ENCODE data around the gene NEK5. TPM values are rescaled to one million over a fixed set of nuclear protein-coding genes. Genes with fewer than 3 reads are reported as not detected.
A peak's percentile ranks its signal among the peaks of the same experiment; 100 is the strongest.

NEK5 gene
- total RNA-seq, 3 donors from 2014 or later, result 0.08 TPM; not detected in 2

DNA sequence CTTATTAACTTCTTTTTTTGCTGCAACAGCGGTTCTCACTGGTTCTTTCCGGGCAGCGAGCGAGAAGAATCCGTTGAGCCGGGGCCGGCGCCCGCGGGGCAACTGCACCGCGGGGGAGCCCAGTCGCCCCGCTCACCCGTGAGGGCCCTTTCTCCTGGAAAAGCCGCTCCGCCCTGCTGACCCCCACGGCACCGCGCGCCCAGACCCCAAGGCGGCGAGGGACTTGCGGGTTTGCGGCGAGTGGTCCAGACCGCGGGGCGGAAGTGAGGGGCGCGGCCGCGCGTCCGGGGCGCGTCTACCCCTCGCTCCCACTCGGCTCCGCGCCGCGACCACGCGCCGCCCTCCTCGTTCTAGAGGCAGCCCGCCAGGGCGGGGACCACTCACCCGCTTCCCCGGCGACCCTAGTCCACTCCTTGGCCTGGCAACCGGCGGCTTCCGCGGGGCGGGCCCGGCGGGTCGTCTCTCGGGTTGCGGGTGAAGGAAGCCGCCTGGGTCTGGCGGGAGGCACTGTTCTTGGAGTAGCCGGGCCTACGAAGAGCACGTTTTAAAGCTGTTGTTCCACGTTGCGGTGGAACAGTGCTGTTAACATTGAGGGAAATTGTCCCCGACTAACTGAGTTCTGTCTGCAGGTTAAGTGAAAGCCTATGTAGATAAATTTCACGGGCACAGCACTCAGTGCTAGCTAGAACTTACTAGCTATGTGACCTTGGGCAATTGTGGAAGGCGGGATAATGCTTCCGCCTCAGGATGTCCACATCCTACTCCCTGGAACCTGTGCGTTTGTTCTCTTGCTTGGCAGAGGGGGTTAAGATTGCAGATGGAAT lies 30.5 kb upstream of the NEK5 start, which contains the start of gene NEK3:
TSS of gene NEK3 (minus strand) at position 439 of the 824 bp plus-strand sequence. CDS start 3,406 bp downstream, outside the sequence.
- Mint-ChIP-seq H3K27me3 (ENCODE audit: low read depth) (no peaks in the 10 kb centered on the region), H3K9me3 (no peaks in the 10 kb centered on the region), H3K4me3 (peak within 1 kb of the TSS; percentile 88), H3K36me3 (ENCODE audit: insufficient read depth) (no peaks in the 10 kb centered on the region), H3K4me1 (ENCODE audit: low read depth) (peaks cover 35% of the 10 kb centered on the region)
- peak; percentile 87 to 90 for ATAC-seq
- DNase-seq, result peak; percentile 36

DNA sequence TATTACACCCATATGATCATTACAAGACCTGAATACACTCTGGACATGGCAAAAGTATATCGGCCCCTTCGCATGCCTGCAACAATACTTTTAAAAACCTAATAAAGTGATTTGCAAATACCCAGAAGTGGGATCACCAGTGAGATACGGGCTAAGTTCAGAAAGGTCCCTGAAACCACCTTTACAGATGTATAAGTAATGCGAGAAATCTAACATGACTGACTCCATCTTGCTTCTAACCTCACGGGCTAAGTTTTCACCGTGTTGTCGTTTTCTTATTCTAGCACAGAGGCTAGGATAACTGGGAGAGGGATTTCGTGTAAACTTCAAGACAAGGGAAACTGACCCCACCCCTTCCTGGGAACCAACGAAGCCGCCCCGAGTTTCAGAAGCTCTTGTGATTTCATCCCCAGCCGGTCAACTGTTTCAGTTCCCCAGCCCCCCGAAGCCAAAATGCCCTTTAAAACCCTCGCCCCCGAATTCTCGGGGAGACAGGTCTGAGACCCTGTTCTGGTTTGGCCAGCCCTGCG lies 29.8 kb upstream of the NEK5 start:
- Mint-ChIP-seq H3K27me3 (ENCODE audit: low read depth) (no peaks in the 10 kb centered on the region), H3K9me3 (no peaks in the 10 kb centered on the region), H3K4me3 (peak overlapping the region; percentile 88), H3K4me1 (ENCODE audit: low read depth) (peaks cover 35% of the 10 kb centered on the region), H3K36me3 (ENCODE audit: insufficient read depth) (no peaks in the 10 kb centered on the region)
- ATAC-seq (peak in 1 of 2 donors; percentile 12), DNase-seq (no peak)

DNA sequence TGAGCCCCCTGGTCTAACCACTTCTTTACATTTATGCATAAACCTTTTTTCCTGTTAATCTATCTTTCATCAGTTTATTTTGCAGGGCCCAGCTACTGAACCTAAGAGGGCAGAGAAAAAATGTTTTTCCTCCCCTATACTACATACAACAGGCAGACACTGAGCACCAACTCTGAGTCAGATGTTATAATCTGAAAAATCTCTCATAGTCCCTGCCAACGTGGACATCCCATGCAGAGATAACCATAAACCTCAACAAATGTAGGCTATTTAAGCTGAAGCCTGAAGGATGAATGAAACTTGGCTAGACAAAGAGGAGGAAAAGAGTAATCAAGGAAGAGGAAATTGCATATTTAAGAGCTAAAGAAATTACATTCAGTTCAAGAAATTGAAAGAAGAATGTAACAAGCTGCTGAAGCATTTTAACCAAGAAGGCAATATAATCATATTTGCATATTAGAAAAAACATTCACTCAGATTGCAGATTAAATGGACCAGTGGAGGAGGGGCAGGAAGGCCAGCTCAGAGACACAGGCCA lies 27.9 kb upstream of the NEK5 start:
- ATAC-seq (no peak), DNase-seq (no peak)
- Mint-ChIP-seq H3K9me3 (no peaks in the 10 kb centered on the region), H3K27me3 (ENCODE audit: low read depth) (no peaks in the 10 kb centered on the region), H3K4me3 (peak overlapping the region; percentile 25), H3K4me1 (ENCODE audit: low read depth) (peaks cover 32% of the 10 kb centered on the region), H3K36me3 (ENCODE audit: insufficient read depth) (no peaks in the 10 kb centered on the region)

DNA sequence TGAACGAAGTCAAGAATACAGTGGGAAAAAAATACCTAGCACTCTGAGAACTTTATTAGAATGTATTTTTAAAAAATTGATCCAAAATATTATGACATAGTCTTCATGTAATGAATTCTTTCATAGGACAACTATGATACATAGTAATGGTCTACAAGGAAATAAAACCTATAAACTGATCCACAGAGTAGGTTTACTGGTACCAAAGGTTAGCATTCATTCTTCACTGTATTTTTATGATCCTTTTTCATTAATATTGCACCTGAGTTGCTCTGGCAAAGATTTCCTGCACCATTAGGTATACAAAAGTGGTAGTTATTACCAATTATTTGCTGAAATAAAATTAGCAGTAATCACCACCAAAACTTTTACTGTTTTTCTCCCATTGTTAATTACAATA lies 26.3 kb upstream of the NEK5 start:
- Mint-ChIP-seq H3K36me3 (ENCODE audit: insufficient read depth) (peaks cover 4% of the 10 kb centered on the region), H3K4me1 (ENCODE audit: low read depth) (peaks cover 28% of the 10 kb centered on the region), H3K27me3 (ENCODE audit: low read depth) (no peaks in the 10 kb centered on the region), H3K4me3 (no peak overlapping the region), H3K9me3 (no peaks in the 10 kb centered on the region)
- no peak for ATAC-seq
- no peak for DNase-seq

DNA sequence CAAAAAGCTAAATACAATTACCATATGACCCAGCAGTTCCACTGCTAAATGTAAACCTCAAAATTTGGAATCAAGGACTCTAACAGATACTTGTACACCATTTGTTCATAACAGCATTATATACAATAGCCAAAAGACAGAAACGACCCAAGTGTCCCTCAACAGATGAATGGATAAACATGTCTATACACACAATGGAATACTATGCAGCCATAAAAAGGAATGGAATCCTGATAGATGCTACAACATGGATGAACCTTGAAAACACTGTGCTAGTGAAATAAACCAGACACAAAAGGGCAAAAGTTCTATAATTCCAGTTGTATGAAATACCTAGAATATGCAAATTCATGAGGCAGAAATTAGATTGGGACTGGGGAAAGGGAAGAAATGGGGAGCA lies 18.4 kb upstream of the NEK5 start:
- no peaks in the 10 kb centered on the region for H3K9me3 Mint-ChIP-seq
- DNase-seq, result no peak
- ATAC-seq, result no peak
- no peaks in the 10 kb centered on the region for H3K27me3 Mint-ChIP-seq (ENCODE audit: low read depth)
- peaks cover 9% of the 10 kb centered on the region for H3K36me3 Mint-ChIP-seq (ENCODE audit: insufficient read depth)
- H3K4me3 Mint-ChIP-seq, result no peak overlapping the region
- no peaks in the 10 kb centered on the region for H3K4me1 Mint-ChIP-seq (ENCODE audit: low read depth)

DNA sequence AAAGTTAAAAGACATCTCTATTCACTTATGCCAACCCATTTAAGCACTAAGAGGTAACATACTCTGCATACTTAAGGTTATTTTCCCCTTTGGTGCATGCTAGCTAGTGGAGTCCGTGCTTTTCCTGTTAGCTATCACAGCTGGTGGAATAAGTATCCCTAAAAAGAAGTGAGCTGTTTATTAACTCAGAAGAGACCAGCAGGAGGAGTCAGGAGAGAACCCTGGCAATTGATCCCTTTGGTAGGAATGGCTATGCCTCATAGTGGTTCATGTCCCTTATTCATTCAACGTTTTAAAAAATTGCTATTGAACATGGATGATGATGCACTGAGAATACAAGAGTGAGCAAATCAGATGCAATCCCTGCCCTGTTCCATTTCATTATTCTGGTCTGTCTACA lies 12.4 kb upstream of the NEK5 start:
- no peak for ATAC-seq
- DNase-seq, result no peak
- H3K36me3 Mint-ChIP-seq (ENCODE audit: insufficient read depth), result peaks cover 5% of the 10 kb centered on the region
- no peaks in the 10 kb centered on the region for H3K9me3 Mint-ChIP-seq
- H3K27me3 Mint-ChIP-seq (ENCODE audit: low read depth), result no peaks in the 10 kb centered on the region
- no peaks in the 10 kb centered on the region for H3K4me1 Mint-ChIP-seq (ENCODE audit: low read depth)
- H3K4me3 Mint-ChIP-seq, result no peak overlapping the region

DNA sequence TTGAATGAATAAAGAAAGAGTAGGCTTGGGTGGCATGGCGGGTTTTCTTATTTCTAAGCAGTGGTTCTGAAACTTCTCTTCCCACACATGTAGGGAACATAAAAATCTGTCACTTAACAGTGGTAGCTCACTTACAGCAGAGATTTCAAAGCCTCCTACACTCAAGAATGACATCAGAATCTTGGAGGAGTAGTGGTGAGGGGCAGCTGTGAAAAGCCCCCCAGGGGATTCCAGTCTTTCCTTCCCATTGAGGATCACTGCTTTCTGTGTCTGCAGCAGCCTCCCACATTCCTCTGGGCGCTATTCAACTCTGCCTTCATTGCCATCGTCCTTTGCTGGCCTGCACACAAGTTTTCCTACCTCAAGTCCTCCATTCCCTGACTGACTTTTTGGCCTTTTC lies 8.6 kb upstream of the NEK5 start:
- H3K4me1 Mint-ChIP-seq (ENCODE audit: low read depth), result no peaks in the 10 kb centered on the region
- ATAC-seq, result no peak
- H3K4me3 Mint-ChIP-seq, result no peak overlapping the region
- H3K36me3 Mint-ChIP-seq (ENCODE audit: insufficient read depth), result peaks cover 20% of the 10 kb centered on the region
- no peak for DNase-seq
- no peaks in the 10 kb centered on the region for H3K9me3 Mint-ChIP-seq
- H3K27me3 Mint-ChIP-seq (ENCODE audit: low read depth), result no peaks in the 10 kb centered on the region

DNA sequence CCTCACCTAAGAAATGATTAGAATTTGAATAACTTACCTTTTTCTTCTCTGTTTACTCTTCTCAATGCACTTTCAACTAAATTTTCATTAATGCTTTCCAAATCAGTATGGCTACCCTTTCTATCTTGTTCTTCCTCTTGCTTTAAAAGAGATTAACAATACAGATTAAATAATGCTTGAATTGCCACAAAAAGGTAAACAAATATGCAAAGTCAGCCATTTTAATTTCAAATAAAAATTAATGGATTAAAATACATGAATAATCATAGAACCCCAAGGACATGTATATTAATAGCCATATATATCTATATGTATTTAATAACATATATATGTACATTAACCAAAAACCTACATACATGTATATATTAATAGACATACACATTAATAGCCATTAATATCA lies 7.9 kb upstream of the NEK5 start:
- H3K4me1 Mint-ChIP-seq (ENCODE audit: low read depth), result no peaks in the 10 kb centered on the region
- no peaks in the 10 kb centered on the region for H3K27me3 Mint-ChIP-seq (ENCODE audit: low read depth)
- ATAC-seq (no peak), DNase-seq (no peak)
- H3K9me3 Mint-ChIP-seq, result no peaks in the 10 kb centered on the region
- H3K4me3 Mint-ChIP-seq, result no peak overlapping the region
- H3K36me3 Mint-ChIP-seq (ENCODE audit: insufficient read depth), result peaks cover 20% of the 10 kb centered on the region

DNA sequence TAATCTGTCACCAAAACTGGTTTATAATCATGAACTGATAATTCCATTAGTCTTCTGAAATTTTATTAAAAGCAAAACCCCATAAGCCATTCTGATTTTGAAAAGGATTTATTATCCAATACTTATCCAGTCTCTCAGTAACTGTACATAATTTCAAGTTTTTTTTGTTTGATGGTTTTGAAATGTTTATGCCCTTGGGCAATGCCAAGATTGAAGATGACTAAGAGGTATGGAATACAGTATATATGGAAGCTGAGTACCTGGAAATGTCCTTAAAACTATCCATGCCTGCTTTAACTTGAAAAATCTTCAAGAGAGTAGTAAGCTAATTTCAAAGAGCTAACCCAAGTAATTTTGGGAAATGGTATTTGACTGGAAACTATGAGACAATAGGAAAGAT lies 1.8 kb upstream of the NEK5 start:
- no peak for DNase-seq
- Mint-ChIP-seq H3K9me3 (no peaks in the 10 kb centered on the region), H3K4me1 (ENCODE audit: low read depth) (peaks cover 14% of the 10 kb centered on the region), H3K36me3 (ENCODE audit: insufficient read depth) (peaks cover 18% of the 10 kb centered on the region), H3K4me3 (no peak overlapping the region), H3K27me3 (ENCODE audit: low read depth) (peaks cover 7% of the 10 kb centered on the region)
- no peak for ATAC-seq

DNA sequence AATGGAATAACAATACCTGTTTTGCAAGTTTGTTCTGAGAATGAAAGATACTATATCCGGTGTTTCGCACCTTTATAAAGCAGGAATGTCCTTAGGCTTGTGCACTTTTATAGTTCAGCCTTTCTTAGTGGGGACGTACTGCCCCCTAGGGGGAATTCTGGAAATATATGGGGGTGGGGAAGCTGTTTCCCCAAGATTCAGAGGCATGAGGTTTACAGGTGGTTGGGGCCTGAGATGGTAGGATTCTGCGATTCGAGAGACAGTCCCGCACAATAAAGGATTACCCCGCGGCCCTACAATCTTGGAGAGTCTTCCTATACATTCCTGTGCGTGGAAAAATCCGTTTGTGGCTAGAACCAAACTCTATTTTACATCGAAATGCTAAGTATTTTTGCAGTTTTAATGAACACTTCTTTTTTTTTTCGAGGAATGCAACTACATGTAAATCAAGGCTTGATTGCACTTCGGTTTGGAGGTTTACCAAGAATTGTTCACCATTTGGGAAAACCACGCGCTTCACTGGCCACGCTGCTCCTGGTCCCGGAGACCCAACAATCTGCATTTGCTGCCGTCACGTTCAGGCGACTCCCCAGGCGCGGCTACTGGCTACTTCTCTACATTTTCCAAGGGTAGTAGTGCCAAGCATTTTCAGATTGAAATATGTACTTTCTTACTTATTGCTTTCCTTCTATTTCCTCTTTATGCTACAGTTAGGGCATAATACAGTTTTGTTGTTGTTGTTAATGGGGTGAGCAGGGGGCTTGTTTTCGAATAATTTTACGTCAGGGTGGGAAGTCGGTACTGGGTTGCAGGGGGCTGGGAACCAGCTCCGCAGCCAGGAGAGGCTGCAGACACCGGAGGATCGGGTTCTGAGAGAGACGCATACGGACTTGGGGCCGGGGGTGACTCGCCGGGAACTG lies 830 bp downstream of the NEK5 start:
- peaks cover 14% of the 10 kb centered on the region for H3K4me1 Mint-ChIP-seq (ENCODE audit: low read depth)
- H3K4me3 Mint-ChIP-seq, result peak overlapping the region; percentile 79
- DNase-seq (peak; percentile 50), ATAC-seq (peak; percentile 60 to 67)
- no peaks in the 10 kb centered on the region for H3K9me3 Mint-ChIP-seq
- peaks cover 7% of the 10 kb centered on the region for H3K36me3 Mint-ChIP-seq (ENCODE audit: insufficient read depth)
- peaks cover 7% of the 10 kb centered on the region for H3K27me3 Mint-ChIP-seq (ENCODE audit: low read depth)

DNA sequence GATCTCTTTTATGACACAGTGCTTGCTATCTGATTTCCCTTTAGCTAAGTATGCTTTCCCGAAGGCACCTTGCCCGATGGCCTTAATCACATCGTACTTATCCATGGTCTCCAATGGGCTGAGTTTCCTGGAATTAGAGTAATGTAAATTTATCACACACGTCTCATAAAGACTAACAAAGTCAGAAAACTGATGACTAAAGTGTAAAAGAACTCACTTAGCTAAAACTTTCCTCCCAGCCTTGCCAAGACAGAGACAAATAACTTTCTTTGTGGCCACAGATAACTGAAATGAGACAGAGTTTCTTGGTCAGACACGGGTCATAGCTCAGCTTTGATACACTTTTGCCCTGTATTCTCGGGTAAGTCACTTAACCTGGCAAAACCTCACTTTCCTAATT lies 1.5 kb downstream of the NEK5 start:
- H3K4me3 Mint-ChIP-seq, result no peak overlapping the region
- peaks cover 14% of the 10 kb centered on the region for H3K4me1 Mint-ChIP-seq (ENCODE audit: low read depth)
- H3K36me3 Mint-ChIP-seq (ENCODE audit: insufficient read depth), result peaks cover 7% of the 10 kb centered on the region
- peaks cover 7% of the 10 kb centered on the region for H3K27me3 Mint-ChIP-seq (ENCODE audit: low read depth)
- H3K9me3 Mint-ChIP-seq, result no peaks in the 10 kb centered on the region
- ATAC-seq (peak; percentile 23 to 25), DNase-seq (no peak)

DNA sequence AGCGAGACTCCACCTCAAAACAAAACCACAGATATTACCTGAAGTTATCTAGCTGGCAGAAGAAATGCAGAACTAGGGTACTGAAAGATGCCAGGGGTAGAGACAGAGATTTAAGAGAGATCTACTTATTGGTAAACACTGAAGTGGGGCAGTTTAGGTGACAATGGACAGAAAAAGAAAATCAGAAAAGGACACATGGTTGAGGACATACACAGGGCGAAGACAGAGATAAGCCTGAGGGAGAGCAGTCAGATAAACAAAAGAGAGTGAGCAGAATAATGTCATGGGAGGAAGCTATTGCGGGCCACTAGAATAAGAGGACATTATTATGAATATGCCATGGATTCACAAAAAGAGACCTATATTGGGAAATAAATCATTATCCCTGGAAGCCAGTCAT lies 3.3 kb downstream of the NEK5 start:
- Mint-ChIP-seq H3K4me1 (ENCODE audit: low read depth) (peaks cover 14% of the 10 kb centered on the region), H3K4me3 (no peak overlapping the region), H3K36me3 (ENCODE audit: insufficient read depth) (no peaks in the 10 kb centered on the region), H3K27me3 (ENCODE audit: low read depth) (peaks cover 7% of the 10 kb centered on the region), H3K9me3 (no peaks in the 10 kb centered on the region)
- DNase-seq (no peak), ATAC-seq (no peak)

DNA sequence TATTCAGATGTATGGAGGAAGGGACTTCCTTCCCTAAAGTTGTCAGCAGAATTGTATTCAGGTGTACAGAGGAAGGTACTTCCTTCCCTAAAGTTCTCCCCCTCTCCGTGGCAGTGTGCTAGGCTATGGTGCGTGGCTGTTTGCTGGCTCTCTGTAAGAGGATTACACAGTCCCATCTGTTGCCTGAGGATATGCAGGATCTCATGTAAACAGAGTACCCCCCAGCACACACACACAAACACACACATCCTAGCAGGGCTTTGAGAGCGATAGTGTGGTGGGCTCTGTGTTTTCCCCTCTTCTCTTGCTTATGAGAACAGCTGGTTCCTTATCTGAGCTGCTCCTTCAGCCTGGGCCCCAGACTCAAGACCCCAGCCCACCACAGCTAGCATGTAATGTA lies 10.3 kb downstream of the NEK5 start:
- Mint-ChIP-seq H3K27me3 (ENCODE audit: low read depth) (peaks cover 7% of the 10 kb centered on the region), H3K9me3 (no peaks in the 10 kb centered on the region), H3K4me1 (ENCODE audit: low read depth) (no peaks in the 10 kb centered on the region), H3K4me3 (no peak overlapping the region), H3K36me3 (ENCODE audit: insufficient read depth) (no peaks in the 10 kb centered on the region)
- DNase-seq (no peak), ATAC-seq (no peak)

DNA sequence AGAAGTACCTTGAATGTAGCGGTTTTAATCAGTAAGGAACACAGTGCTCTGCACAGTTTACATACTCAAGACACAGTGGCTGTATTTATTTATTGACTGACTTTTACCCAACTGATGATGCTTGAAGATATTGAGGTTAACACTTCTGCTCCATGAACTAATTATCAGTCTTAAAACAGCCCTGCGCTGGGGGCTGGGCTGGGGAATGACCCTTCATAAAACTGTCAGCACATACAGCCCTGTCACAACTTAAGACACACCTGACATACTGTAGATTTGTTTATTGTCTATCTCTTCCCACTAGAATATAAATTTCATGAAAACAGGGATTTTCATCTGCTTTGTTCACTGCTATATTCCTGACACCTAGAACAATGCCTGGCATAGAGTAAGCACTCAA lies 10.8 kb downstream of the NEK5 start:
- Mint-ChIP-seq H3K4me3 (no peak overlapping the region), H3K27me3 (ENCODE audit: low read depth) (peaks cover 7% of the 10 kb centered on the region), H3K4me1 (ENCODE audit: low read depth) (no peaks in the 10 kb centered on the region), H3K36me3 (ENCODE audit: insufficient read depth) (no peaks in the 10 kb centered on the region), H3K9me3 (no peaks in the 10 kb centered on the region)
- ATAC-seq (no peak), DNase-seq (no peak)
